Skeletal muscle cell (primary cell): Measurements from ENCODE around the gene GCNT1.
A peak's percentile ranks its signal among the peaks of the same experiment; 100 is the strongest.

ENCODE experiments used
- DNase-seq: peaks from one replicate; pipeline ENCODE4 v3.0.0-alpha.2; 2010; ENCODE audit warnings: low read depth
- H3K4me3 ChIP-seq: 2 replicates; pipeline ENCODE4 v1.5.1; 2011; ENCODE audit warnings: low read depth, mild to moderate bottlenecking, control low read depth, low read length, moderate library complexity

The GCNT1 gene

GRCh38 chr9:76438841-76439588 lies 20.0 kb upstream of the GCNT1 start:
- no peak for DNase-seq
- no peak overlapping the region for H3K4me3 ChIP-seq

- peak; percentile 48 for DNase-seq
Measured at GRCh38 chr9:76441551-76442322, 17.2 kb upstream of the GCNT1 start.

GRCh38 chr9:76443887-76444286 lies 15.1 kb upstream of the GCNT1 start:
- H3K4me3 ChIP-seq = no peak overlapping the region
- DNase-seq = no peak

More at GRCh38 chr9:76441551-76442322, 17.2 kb upstream of the GCNT1 start:
- H3K4me3 ChIP-seq = no peak overlapping the region

GRCh38 chr9:76444322-76444929 lies 14.6 kb upstream of the GCNT1 start:
- no peak for DNase-seq
- H3K4me3 ChIP-seq = no peak overlapping the region

- H3K4me3 ChIP-seq = no peak overlapping the region
Measured at GRCh38 chr9:76445976-76446375, 13.0 kb upstream of the GCNT1 start.

GRCh38 chr9:76448501-76448900 lies 10.5 kb upstream of the GCNT1 start:
- DNase-seq = no peak
- H3K4me3 ChIP-seq = no peak overlapping the region

More at GRCh38 chr9:76445976-76446375, 13.0 kb upstream of the GCNT1 start:
- DNase-seq = no peak

GRCh38 chr9:76451234-76451633 lies 7.7 kb upstream of the GCNT1 start:
- DNase-seq = peak; percentile 76
- no peak overlapping the region for H3K4me3 ChIP-seq

- DNase-seq = peak; percentile 33
- no peak overlapping the region for H3K4me3 ChIP-seq
Measured at GRCh38 chr9:76452839-76453238, 6.1 kb upstream of the GCNT1 start.

GRCh38 chr9:76453785-76454184 lies 5.2 kb upstream of the GCNT1 start:
- DNase-seq = peak; percentile 54
- H3K4me3 ChIP-seq = no peak overlapping the region

GRCh38 chr9:76454311-76454710 lies 4.7 kb upstream of the GCNT1 start:
- DNase-seq = no peak
- no peak overlapping the region for H3K4me3 ChIP-seq

GRCh38 chr9:76456202-76456926 lies 2.6 kb upstream of the GCNT1 start:
- H3K4me3 ChIP-seq = no peak overlapping the region
- DNase-seq = no peak

- no peak for DNase-seq
- peak overlapping the region; percentile 86 for H3K4me3 ChIP-seq
Measured at GRCh38 chr9:76459694-76460635, 983 bp downstream of the GCNT1 start.

- no peak overlapping the region for H3K4me3 ChIP-seq
- no peak for DNase-seq
Measured at GRCh38 chr9:76462126-76462525, 3.1 kb downstream of the GCNT1 start.

- no peak for DNase-seq
- H3K4me3 ChIP-seq = no peak overlapping the region
Measured at GRCh38 chr9:76463211-76463610, 4.2 kb downstream of the GCNT1 start.

GRCh38 chr9:76464706-76465105 lies 5.7 kb downstream of the GCNT1 start:
- H3K4me3 ChIP-seq = no peak overlapping the region
- DNase-seq = no peak

- no peak for DNase-seq
- H3K4me3 ChIP-seq = no peak overlapping the region
Measured at GRCh38 chr9:76465442-76466298, 6.7 kb downstream of the GCNT1 start.

GRCh38 chr9:76466299-76466605 lies 7.3 kb downstream of the GCNT1 start:
- H3K4me3 ChIP-seq = no peak overlapping the region
- DNase-seq = no peak

GRCh38 chr9:76474419-76474818 lies 15.4 kb downstream of the GCNT1 start:
- H3K4me3 ChIP-seq = no peak overlapping the region
- no peak for DNase-seq
